Kidney tubule cell (primary cell): Measurements from ENCODE around the gene CIAO2B.
"Not testable (repeated sequence)": the region's sequence is repeated elsewhere in the genome, so short reads cannot be mapped to it uniquely, and the experiment has no call there.

Experiments used
- DNase-seq: peaks from one replicate; pipeline ENCODE4 v3.0.0-alpha.2; 2018; ENCODE audit warnings: low spot score

CIAO2B gene

DNA sequence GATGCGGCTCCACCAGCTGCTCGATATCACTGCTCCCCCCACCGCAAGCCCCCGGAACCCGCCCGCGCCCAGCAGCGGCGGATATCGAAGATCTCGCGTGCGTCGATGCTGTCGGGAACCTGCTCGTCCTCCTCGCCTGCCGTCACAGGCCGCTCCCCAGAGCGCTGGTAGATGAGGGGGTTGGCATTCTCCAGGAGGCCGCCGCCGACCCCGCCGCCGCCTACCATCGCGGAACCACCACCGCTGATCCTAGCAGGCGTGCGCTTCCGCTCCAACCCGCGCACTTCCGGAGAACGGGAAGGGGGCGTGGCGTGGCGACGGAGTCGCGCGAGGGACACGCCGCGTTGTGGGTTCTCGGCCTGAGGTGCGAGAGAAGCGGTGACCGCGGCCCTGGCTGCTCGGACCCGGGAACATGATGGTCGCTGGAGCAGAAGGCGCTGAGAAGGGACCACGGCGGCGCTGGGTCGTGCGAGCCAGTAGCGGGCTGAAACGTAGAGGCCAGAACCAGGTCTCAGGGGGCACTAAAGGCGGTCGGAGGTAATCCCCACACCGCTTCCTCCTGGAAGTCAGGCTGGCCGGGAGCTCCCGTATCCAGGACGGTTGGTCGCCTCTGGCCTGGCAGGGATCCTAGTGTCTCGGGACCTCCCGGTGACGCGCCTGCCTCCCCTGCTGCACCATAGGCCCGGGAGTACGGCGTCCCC lies at the start of gene CIAO2B:
Gene CIAO2B, minus strand, starts transcription at position 265 of the 701 bp plus-strand sequence. Its CDS starts 38 bp downstream, at position 227.
- peak; percentile 87 for DNase-seq

DNA sequence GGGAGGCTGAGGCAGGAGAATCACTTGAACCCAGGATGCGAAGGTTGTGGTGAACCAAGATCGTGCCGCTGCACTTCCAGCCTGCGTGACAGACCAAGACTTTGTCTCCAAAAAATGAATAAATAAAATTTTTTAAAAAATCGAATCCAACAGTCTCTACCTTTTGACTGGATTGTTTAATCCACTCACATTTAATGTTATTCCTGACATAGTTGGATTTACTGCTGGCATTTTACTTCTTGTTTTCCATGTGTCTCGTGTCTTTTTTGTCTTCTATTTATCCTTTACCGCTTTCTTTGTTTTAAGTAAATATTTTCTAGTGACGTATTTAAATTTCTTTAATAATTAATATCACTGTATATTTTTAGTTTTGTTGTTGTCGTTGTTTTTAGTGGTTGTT lies 48.8 kb upstream of the CIAO2B start:
- DNase-seq: no peak

DNA sequence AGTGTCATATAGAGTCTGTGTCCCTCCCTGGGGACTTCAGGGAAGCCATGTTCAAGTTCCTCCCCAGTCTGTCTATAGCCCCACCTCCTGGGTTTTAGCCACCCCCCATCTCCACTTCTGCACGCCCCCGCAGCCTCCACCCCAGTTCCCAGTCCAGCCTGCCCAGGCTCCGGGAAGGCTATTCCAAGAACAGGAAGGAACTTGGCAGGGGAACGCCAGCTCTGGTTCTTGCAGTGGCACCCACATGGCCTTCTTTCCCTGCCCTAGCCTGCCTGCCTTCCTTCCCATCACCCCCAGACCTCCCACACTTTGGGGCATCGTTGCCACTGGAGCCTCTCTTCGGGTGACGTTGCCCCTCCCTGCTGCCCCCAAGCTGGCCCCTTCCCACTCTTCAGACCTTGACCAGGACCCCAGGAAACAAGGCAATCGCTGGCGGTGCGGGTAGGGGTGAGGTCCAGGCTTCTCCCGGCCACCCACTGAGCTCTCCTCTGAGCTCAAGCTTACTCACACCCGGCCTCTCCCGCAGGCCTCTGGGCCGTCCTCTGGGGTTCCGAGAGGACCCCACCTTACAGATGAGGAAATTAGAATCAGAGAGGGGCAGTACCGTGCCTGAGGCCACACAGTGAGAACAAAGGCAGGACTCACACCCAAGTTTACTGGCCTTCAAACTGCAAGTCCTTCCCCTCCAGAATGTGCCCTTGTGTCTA lies 45.0 kb upstream of the CIAO2B start:
- no peak for DNase-seq

DNA sequence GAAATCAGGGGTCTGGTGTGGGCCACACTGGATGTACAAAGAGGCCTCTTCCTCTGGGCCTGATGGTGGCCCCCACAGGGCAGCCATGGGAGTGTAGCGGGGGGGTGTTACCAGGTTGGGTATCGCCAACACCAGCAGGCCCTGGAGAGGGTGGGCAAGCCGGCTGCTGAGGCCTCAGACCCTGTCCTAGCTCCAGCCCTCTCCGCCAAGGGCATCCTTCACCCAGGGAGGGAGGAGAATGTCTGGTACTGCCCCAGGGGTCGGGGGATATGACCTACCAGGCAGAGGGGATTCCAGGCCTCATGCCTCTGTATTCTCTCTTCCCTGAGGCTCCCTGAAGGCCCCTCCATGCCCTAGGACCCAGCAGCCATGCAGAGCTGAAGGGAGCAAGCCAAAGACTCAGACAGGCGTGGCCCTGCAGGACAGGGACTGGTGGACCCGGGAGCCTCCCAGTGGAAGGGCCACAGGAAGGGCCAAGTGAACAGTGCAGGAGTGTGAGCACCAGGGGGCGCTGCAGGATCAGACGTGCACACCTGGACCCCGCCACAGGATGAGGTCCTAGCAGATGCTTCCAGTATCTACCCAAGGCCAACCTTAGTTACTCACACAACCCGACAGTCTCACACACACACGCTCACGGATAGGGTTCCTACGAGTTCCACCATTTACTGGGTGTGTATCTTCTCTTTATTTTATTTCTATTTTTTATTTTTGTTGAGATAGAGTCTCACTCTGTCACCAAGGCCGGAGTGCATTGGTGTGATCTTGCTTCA lies 43.3 kb upstream of the CIAO2B start:
- DNase-seq: peak; percentile 83

DNA sequence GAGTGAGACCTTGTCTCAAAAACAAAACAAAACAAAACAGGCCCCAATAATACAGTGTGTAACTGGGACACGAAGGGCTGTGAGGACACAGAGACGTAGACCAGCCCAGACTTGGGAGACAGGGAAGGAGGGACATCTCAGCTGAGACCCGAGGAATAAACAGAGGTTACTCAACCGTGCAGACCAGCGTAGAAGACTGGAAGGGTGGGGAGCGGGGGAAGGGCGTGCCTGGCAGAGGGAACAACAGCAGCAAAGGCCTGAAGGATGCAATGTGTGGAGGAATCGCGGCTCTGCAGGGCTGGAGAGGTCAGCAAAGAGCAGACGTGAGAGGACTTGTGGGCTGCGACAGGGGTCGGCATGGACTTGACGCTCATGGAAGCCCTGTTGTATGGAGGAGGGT lies 42.5 kb upstream of the CIAO2B start:
- peak; percentile 18 for DNase-seq

DNA sequence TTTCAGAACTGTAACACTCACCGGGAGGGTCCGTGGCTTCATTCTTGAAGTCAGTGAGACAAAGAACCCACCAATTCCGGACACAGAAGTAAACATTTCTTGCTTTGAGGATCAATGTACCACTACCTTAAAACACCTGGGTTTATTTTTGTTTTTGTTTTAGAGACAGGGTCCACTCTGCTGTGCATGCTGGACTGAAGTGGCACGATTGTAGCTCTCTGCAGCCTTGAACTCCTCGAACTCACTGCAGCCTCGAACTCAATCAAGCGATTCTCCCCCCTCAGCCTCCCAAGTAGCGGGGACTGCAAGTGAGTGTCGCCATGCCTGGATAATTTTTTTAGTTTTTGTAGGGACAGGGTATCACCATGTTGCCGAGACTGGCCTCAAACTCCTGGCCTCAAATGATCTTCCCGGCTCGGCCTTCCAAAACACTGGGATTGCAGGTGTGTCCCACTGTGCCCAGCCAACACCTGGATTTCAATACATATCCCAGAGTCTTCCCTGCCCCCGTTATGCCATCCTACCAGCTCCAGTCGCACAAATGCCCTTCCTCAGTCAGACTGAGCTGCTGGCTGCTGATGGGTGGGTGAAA lies 41.2 kb upstream of the CIAO2B start:
- DNase-seq: no peak

DNA sequence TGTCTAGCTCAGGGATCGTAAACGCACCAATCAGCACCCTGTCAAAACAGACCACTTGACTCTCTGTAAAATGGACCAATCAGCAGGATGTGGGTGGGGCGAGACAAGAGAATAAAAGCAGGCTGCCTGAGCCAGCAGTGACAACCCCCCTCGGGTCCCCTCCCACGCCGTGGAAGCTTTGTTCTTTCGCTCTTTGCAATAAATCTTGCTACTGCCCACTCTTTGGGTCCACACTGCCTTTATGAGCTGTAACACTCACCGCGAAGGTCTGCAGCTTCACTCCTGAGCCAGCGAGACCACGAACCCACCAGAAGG lies 40.7 kb upstream of the CIAO2B start:
- not testable (repeated sequence) for DNase-seq

DNA sequence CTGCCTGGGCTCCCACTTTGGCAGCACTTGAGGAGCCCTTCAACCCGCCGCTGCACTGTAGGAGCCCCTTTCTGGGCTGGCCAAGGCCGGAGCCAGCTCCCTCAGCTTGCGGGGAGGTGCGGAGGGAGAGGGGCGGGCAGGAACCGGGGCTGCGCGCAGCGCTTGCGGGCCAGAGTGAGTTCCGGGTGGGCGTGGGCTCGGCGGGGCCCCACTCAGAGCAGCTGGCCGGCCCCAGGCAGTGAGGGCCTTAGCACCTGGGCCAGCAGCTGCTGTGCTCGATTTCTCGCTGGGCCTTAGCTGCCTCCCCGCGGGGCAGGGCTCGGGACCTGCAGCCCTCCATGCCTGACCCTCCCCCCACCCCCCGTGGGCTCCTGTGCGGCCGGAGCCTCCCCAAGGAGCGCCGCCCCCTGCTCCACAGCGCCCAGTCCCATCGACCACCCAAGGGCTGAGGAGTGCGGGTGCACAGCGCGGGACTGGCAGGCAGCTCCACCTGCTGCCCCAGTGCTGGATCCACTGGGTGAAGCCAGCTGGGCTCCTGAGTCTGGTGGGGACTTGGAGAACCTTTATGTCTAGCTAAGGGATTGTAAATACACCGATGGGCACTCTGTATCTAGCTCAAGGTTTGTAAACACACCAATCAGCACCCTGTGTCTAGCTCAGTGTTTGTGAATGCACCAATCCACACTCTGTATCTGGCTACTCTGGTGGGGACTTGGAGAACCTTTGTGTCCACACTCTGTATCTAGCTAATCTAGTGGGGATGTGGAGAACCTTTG lies 40.1 kb upstream of the CIAO2B start:
- not testable (repeated sequence) for DNase-seq

DNA sequence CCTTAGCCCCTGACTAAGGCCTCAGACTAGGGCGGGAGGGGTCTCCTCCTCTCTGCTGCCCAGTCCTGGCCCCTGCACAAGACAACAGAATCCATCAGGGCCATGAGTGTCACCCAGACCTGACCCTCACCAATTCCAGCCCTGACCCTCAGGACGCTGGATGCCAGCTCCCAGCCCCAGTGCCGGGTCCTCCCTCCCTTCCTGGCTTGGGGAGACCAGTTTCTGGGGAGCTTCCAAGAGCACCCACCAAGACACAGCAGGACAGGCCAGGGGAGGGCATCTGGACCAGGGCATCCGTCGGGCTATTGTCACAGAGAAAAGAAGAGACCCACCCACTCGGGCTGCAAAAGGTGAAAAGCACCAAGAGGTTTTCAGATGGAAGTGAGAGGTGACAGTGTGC lies 39.5 kb upstream of the CIAO2B start:
- DNase-seq: no peak

DNA sequence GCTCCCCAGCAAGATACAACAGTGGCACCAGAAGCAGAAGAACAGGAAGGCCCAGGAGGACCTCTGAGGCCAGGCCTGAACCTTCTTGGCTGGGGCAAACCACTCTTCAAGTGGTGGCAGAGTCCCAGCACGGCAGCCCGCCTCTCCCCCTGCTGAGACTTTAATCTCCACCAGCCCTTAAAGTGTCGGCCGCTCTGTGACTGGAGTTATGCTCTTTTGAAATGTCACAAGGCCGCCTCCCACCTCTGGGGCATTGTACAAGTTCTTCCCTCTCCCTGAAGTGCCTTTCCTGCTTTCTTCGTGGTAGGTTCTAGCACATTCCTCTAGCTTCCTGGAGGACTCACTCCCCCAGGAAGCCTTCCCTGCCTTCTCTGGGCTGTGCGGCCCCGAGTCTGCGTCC lies 38.8 kb upstream of the CIAO2B start:
- DNase-seq: no peak

DNA sequence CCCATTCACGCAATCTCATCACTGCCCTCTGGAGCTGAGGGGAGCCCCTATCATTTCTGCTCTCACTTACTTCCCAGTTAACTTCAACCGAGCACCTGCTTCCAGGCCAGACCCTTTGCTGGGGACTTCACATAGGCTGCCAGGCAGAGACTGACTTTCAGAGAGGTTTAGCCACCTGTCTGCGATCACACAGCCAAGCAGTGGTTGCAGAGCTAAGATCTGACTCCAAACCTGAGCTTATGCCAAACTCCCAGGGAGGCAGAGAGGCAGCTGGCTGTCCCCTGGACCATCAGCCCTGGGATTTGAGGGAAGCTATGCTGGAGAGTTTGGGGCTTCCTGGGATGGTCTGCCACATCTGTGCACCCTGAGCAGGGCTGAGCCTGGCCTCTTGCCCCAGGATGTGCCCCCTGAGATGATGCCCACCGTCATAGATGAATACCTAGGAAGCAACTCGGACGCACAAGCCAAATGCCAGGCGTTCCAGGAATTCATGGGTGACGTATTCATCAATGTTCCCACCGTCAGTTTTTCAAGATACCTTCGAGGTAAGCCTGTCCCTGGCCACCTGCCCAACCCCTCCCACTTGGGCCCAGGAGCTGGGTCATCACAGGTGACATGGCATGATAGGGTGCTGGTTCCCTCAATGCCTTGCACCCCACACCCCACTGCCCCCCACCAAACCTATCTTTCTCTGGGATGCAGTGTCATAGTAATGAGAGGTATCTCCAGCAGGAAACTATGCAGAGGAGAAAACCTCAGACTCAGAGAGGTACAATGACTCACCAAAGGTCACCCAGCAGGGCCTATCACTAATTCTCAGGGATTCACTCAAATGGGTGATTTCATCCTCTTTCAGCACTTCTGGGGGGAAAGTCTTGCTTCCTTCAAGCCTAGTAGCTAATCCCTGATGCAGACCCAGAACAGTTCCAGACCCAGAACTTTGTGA lies 36.8 kb upstream of the CIAO2B start:
- DNase-seq: peak; percentile 91

DNA sequence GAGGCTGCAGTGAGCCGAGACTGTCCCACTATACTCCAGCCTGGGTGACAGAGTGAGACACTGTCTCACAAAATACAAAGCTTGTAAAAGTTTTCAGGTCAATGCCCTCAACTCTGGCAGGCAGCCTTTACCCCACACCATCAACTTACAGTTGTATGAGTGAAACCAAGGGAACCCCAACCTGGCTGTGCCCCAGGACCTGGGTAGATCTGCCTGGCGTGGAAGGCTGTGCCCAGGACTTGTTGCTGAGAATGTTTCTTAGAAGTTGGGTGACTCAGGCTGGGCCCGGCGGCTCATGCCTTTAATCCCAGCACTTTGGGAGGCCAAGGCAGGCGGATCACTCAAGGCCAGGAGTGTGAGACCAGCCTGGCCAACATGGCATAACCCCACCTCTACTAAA lies 34.6 kb upstream of the CIAO2B start:
- DNase-seq: peak; percentile 38

DNA sequence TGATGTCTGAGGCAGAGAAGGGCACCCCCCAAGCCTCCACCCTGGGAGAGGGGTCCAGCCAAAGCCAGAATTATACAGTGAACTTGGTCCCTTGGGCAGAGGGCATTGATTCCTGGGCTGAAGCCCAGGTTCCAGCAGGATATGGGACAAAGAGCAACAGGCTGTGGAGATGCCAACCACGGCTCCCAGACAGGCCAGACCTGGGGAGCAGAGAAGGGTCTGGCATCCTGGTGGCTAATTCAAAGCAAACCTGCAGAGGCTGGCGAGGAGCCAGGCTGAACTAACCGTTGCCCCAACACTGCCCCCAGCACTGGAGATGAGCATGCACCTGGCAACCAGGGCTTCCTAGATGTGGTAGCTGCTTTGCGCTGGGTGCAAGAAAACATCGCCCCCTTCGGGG lies 29.8 kb upstream of the CIAO2B start:
- DNase-seq: no peak

DNA sequence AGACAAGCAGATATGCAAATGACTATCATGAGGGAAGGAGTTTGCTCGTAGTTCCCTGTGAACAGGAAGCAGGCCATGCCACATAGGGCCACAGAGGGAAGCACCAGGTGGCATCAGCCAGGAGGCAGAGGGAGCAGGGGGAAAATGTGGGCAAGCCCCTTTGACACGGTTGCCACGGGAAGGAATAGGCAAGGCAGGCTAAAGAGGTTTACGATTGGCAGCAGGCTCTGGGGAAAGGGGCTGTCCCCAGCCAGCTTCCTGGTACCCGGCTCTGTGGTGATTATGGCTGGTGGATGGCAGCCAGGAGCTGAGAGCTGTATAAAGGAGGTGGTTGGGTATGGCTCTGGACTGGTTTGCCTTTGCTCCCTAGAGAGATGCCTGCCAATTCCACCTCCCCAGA lies 27.7 kb upstream of the CIAO2B start:
- peak; percentile 26 for DNase-seq

DNA sequence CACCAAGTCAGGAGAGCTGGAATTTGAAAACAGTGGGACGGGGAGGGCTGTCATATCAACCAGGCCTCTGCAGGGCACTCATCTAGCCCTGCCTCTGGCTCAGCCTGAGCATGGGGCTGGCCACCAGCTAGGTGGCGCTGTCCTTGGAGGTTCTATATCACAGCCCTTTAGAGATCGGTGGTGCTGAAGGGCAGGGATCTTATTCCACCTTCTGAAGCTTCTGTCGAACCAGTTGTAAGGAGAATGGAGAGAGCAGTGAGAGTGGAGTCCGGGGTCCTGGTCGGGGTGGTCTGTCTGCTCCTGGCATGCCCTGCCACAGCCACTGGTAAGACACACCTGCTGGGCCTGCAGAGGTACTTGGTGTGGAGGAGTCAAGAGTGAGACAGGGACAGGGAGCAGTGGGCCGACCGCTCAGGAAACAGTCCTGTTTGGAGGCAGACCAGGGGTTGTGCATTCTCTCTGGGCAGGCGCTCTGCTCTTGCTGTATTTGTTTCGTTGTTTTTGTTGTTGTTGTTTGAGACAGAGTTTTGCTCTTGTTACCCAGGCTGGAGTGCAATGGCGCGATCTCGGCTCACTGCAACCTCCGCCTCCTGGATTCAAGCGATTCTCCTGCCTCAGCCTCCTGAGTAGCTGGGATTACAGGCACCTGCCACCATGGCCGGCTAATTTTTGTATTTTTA lies 27.0 kb upstream of the CIAO2B start, which contains the start of gene CES3:
Gene CES3, plus strand, starts transcription at position 202 of the 680 bp plus-strand sequence. Its CDS starts 42 bp downstream, at position 244.
- DNase-seq: peak; percentile 81

DNA sequence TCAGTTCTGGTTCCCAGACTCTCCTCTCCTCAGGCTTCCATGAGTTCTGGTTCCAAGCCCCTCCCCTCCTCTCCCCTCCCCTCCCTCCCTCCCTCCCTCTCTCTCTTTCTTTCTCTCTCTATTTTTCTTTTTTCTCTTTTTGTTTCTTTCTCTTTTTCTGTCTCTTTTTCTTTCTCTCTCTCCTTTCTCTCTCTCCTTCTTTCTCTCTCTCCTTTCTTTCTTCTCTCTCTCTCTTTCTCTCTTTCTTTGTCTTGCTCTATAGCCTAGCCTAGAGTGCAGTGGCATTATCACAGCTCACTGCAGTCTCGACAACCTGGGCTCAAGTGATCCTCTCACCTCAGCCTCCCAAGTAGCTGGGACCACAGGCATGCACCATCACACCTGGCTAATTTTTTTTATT lies 26.1 kb upstream of the CIAO2B start:
- no peak for DNase-seq

DNA sequence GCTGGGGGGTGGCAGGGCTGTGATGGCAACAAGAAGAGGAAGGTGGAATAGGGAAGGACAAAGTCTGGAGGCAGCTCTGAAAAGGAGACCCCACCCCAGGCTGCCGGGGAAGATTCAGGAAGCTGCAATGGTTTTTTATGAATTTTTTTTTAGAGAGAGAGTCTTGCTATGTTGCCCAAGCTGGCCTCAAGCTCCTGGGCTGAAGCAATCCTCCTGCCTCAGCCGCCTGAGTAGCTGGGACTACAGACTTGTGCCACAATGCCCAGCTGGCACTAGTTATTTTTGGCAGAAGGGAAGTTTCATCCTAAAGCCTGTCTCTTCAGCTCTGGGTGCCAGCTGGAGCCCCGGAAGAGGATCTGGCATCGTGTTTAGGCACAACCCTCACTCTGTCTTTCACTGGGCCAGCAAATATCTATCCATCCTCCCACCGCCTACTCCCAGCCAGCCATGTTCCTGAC lies 25.5 kb upstream of the CIAO2B start:
- DNase-seq: no peak

DNA sequence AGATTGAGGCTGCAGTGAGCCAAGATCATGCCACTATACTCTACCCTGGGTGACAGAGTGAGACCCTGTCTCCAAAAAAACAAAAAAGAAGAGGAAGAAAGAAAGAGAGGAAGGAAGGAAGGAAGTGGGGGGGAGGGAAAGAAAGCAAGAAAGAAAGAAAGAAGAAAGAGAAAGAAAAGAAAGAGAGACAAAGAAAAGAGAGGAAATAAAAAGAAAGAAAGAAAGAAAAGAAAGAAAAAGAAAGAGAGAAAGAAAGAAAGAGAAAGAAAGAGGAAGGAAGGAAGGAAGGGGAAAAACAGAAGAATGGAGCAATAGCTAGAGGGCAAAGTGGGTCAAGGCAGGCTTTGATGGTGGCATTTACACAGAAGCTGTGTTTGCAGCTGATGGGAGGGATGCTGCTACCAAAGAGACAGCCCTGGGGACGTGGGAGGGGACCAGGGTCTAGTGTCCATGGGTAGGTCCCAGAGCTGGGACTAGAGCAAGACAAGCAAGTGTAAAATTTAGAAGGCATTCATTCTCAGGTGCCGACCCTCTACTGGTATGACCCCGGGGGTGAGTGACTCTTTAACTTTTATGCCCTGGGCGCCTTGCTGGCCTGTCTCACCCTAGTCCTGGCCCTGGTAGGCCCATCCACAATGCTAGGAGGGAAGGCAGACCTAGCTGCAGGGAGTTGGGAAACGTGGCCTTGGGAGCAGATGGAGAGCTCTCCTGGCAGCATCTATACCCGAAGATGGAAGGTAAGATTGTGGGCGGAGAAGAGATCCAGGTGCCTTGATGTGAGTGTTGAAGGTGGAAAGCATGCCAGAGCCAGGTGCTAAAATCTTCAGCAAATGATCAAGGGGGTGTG lies 24.9 kb upstream of the CIAO2B start:
- no peak for DNase-seq

DNA sequence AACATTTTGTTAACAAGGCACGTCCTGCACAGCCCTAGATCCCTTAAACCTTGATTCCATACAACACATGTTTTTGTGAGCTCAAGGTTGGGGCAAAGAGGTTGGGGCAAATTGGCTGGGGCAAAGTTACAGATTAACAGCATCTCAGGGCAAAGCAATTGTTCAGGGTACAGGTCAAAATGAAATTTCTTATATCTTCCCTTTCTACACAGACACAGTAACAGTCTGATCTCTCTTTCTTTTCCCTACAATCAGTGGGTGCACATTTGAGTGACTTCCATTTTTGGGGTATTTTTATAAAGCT lies 21.9 kb upstream of the CIAO2B start:
- not testable (repeated sequence) for DNase-seq
